ENCODE results near the gene MRPL2.

The MRPL2 gene

DNA sequence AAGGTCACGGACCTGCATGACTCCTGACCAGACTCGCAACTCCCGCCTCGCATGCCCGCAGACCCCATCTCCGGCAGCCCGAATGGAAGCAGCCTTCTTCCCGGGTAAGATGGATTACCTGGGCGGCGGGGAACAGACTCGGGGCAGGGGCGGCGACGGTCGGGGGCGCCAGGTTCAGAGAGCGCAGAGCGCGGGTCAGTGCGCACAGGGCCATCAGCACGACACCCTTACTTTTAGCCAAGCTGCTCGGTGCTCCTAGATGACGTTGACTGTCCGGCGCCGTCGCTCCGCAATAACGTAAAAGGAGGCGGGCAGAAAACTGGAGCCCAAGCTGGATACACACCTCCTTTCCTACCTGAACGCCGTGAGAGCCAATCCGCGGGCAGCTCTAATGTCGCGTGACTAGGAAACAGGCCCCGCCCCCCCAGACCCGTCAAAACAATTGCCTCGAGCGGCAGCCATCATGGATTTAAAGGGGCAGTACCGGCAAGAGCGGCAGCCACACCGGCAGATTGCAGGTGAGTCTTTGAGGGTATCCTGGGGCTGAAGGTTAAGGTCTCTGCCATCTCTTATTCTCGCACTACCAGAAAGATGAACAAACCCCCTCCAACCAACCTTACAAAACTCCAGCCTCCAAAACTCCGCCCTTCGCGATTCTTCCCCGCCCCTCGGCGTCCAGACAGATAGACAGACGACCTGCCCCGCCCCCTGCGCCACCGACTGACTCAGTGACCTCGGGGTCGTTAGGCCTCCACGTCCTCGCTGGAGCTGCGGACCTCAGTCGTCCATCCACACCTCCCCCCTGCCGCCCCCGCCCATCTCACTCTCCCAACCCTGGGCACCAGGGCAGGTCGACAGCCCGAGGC, at the start of gene MRPL2, which contains the start of gene KLC4:
Gene MRPL2 (minus strand): TSS at position 267 of the 866 bp plus-strand sequence. CDS start 53 bp downstream, at position 214.
Gene KLC4 (plus strand): TSS at position 464 of the 866 bp plus-strand sequence. CDS start 1,705 bp downstream, outside the sequence.
- peak; percentile 99 for DNase-seq (ENCODE audit: low read depth)

- no peak for DNase-seq (ENCODE audit: low read depth)
Measured at GRCh38 chr6:43107344-43108062, 48.3 kb upstream of the MRPL2 start.

DNA sequence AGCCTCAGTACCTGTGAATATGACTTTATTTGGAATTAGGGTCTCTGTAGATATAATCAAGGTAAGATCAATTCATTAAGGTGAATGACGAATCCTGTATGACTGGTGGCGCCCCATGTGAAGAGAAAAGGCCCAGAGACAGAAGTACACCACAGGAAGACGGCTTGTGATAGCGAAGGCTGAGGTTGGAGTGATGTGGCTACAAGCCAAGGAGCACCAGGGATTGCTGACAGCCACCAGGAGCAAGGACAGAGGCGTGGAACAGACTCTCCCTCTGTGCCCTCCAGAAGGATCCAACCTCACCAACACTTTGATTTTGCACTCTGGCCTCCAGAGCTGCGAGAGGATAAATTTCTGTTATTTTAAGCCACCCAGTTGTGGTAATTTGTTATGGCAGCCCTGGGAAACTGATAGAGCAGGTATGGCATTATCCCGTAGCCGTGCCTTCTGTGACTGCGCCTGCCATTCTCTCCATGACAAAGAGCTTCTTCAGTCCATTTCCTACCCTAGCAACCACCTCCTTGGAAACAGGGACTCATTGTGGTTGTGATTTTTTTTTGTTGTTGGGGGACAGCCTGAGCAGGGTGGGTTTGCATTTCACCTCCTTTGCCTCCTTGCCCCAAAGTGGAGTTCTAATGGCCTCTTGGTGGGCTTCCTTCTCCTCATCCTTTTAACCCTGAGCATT, 46.4 kb upstream of the MRPL2 start:
- DNase-seq (ENCODE audit: low read depth) = no peak

- DNase-seq (ENCODE audit: low read depth) = no peak
Measured at GRCh38 chr6:43103253-43103876, 44.1 kb upstream of the MRPL2 start.

GRCh38 chr6:43101497-43101896, 42.3 kb upstream of the MRPL2 start:
- peak; percentile 29 for DNase-seq (ENCODE audit: low read depth)

DNA sequence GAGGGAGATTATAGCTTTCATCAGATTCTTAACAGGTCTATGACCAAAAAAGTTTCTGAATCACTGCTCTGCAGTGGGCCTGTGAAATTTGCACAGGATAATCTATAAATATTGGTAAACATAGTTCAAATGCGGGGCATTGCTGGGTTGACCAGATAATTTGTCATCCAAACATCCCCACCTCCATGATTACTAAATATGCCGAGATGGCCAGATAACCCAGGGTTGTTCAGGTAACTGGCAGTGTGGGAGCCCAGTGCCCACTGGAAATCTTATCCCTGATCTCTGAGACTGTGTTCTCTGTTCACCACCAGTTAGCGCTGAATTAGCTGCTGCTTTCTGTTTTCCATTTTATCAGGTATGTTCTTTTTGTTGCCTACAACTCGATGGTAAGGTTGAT, 38.3 kb upstream of the MRPL2 start:
- no peak for DNase-seq (ENCODE audit: low read depth)

GRCh38 chr6:43097098-43097489, 37.9 kb upstream of the MRPL2 start:
- DNase-seq (ENCODE audit: low read depth) = no peak

DNA sequence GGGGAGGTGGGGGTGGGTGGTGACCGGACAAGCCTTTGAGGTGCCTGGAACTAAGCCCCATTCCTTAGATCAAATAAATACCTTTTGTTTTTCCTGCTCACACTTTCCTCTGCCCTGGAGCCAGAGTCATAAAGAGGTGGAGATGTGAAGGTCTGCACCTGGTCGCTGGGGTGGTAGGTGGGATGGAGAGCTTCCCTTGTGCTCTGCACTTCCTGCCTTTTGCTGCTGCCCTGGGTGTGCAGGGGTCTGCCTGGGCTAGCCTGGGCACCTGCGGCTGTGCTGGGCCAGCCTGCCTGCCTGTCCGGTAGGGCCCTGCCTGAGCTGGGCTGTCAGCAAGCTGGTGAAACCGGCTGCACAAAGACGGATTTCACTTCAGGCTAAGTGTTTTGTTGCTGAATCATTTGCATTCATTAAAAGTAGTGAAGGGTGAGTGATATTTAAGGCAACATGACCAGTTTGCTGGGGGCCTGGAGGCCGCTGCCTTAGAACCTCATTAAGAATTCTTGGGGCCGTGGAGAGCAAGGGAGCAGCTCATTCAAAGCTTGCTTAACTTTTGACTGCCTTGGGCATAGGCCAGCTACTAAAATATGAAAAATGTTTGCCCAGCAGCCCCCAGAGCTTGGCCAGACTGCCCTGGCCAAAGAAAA, 37.3 kb upstream of the MRPL2 start:
- peak; percentile 99 for DNase-seq (ENCODE audit: low read depth)

DNA sequence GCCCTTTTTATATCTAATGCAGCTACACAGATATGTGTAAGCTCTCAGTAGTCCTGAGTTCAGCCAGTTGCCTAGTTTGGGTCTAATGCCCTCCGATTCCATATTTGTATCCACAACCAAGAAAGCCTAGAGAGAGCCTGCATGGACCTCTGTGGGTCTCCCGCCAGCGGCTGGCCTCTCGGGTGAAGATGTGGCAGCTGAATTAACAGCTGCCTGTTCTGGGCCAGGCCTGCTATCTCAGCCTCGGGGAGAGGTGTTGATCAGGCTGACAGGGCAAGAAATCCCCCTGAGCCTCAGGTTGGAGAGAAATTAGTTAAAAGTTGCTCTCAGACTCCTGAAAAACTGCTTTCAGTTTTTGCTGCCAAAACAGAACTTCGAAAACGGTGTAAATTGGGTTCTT, 36.7 kb upstream of the MRPL2 start:
- DNase-seq (ENCODE audit: low read depth) = no peak

DNA sequence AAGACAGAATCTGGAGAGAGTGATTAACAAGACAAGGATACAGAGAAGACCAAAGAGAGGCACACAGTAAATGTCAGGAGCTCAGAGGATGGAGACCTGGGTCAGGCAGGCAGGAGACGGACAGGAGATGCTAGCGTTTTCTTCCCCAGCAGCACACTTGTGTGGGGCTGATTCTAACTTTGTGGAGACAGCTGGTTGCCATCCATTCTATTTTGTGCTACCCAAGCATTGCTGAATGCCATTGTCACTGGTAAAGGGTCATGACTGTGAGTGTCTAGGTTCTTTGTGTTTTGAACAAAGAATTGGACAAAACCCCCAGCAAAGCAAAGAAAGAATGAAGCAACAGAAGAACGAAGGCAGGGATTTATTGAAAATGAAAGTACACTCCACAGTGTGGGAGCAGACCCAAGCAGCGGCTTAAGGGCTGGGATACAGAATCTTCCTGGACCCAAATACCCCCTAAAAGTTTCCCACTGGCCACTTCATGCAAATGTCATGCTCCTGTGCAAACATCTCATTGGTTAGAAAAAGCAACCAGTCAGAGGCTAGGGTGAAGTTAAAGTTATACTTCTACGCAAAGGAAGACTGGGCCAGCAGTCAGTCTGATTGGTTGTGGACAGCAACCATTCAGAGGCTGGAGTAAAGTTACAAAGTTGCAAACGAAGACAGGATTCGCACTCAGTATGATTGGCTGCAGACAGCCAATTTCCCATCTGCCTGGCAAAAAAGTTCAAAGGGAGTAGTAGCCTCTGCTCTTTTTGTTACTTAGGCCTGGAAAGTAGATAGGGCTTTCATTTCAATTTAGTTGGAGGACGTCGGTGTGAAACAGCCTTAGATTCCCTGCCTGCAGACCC, 34.4 kb upstream of the MRPL2 start:
- DNase-seq (ENCODE audit: low read depth) = peak; percentile 90

GRCh38 chr6:43092635-43093034, 33.4 kb upstream of the MRPL2 start:
- DNase-seq (ENCODE audit: low read depth) = no peak

DNA sequence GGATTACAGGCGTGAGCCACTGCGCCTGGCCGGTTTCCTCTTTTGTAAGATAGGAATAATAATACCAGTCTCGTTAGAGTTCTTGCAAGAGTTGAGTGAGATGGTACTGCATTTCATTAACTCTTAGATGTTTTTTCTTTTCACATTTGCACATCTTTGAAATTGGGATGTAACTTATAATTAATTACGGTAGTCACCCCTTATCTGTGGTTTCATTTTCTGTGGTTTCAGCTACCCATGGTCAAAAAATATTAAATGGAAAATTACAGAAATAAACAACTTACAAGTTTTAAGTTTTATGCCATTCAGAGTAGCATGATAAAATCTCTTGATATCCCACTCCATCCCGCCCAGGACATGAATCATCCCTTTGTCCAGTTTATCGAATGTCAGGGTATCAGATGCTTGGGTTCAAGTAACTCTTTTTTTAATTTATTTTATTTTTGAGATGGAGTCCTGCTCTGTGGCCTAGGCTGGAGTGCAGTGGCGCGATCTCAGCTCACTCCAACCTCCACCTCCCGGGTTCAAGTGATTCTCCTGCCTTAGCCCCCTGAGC, 32.3 kb upstream of the MRPL2 start:
- peak; percentile 33 for DNase-seq (ENCODE audit: low read depth)

DNA sequence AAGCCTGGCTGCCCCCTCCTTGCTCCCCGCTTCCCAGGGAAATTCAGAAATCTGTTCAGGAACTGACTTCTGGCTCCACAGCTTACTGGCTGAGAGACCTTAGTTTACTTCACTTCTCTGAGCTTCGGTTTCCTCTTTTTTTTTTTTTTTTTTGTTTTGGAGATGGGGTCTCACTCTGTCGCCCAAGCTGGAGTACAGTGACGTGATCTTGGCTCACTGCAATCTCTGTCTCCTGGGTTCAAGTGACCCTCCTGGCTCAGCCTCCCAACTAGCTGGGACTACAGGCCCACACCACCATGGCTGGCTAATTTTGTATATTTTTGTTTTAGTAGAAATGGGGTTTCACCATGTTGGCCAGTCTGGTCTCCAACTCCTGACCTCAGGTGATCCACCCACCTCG, 31.8 kb upstream of the MRPL2 start:
- DNase-seq (ENCODE audit: low read depth) = no peak

GRCh38 chr6:43090559-43090956, 31.3 kb upstream of the MRPL2 start:
- peak; percentile 72 for DNase-seq (ENCODE audit: low read depth)

GRCh38 chr6:43089874-43090558, 30.8 kb upstream of the MRPL2 start:
- peak; percentile 59 for DNase-seq (ENCODE audit: low read depth)

DNA sequence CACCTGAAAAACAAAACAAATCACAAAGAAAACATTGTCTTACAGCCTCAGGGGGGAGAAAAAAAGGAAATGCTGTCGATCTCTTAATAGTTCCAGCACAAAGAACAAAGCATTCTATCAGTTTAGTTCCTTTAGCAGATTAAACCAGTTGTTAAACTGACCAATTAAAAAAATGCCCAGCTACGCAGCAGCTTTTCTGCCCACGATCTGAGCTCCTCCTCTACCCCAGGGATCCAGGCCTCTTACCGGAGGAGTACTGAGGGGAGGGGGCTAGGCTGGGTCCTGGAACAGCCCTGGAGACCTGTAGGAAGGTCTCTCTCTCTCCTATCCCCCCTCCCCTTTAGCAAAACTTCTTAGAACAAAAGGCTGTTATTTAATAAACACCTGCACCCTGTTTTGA, 30.2 kb upstream of the MRPL2 start:
- DNase-seq (ENCODE audit: low read depth) = no peak

- DNase-seq (ENCODE audit: low read depth) = peak; percentile 31
Measured at GRCh38 chr6:43088654-43089056, 29.4 kb upstream of the MRPL2 start.

GRCh38 chr6:43086022-43086658, 26.9 kb upstream of the MRPL2 start:
- no peak for DNase-seq (ENCODE audit: low read depth)

All from EH (cell line).